SK-N-MC (cell line): ENCODE data around the gene DCLK2.
"Not testable (repeated sequence)": the region's sequence is repeated elsewhere in the genome, so short reads cannot be mapped to it uniquely, and the experiment has no call there.

ENCODE experiments used
- DNase-seq: peaks from one replicate; pipeline ENCODE4 v3.0.0-alpha.2; 2011; ENCODE audit warnings: low read depth, low spot score
- H3K27ac ChIP-seq: fragments of 200-600 bp; sonication (generic); 2 replicates; pipeline ENCODE4 v1.5.1; 2016; ENCODE audit warnings: mixed run types
- H3K36me3 ChIP-seq: fragments of 200-600 bp; sonication (generic); 2 replicates; pipeline ENCODE4 v1.6.1; 2017; ENCODE audit warnings: antibody characterized with exemption, low read length, mixed read lengths; ENCODE audit not compliant: insufficient read depth
- H3K4me3 ChIP-seq: fragments of 200-600 bp; sonication (generic); 2 replicates; pipeline ENCODE4 v1.5.1; 2016
- H3K9ac ChIP-seq: fragments of 200-600 bp; sonication (generic); 2 replicates; pipeline ENCODE4 v1.8.0; 2017; ENCODE audit warnings: mixed run types, mixed read lengths; ENCODE audit not compliant: insufficient read length
- H3K9me3 ChIP-seq: fragments of 200-600 bp; sonication (generic); 2 replicates; pipeline ENCODE4 v1.6.1; 2017; ENCODE audit warnings: low read depth, mild to moderate bottlenecking, antibody characterized with exemption, low read length, moderate library complexity, mixed read lengths
- EZH2 ChIP-seq: fragments of 200-600 bp; sonication (generic); IDR thresholded peaks from one replicate; pipeline ENCODE4 v1.6.1; 2017; ENCODE audit warnings: antibody characterized with exemption
- FOXP2 ChIP-seq: optimal IDR thresholded peaks from 2 replicates; pipeline ENCODE3; 2011; ENCODE audit warnings: mild to moderate bottlenecking, moderate library complexity; ENCODE audit not compliant: insufficient read depth; ENCODE audit errors: extremely low read length, control extremely low read depth
- POLR2AphosphoS5 ChIP-seq: IDR thresholded peaks from 2 replicates; pipeline ENCODE4 v1.6.1; 2012; ENCODE audit warnings: mild to moderate bottlenecking, low read depth, low read length, borderline replicate concordance

Gene DCLK2

GRCh38 chr4:150178161-150178560 is 99.9 kb downstream of the DCLK2 start:
- H3K27ac ChIP-seq: no peak overlapping the region
- TF ChIP-seq POLR2AphosphoS5: no peak
- no peak for TF ChIP-seq FOXP2
- TF ChIP-seq EZH2: no peak
- DNase-seq: no peak
- H3K9ac ChIP-seq: no peak overlapping the region
- no peaks in the 10 kb centered on the region for H3K9me3 ChIP-seq
- no peak overlapping the region for H3K4me3 ChIP-seq
- H3K36me3 ChIP-seq: no peaks in the 10 kb centered on the region

- no peaks in the 10 kb centered on the region for H3K36me3 ChIP-seq
- H3K4me3 ChIP-seq: no peak overlapping the region
- DNase-seq: no peak
- no peak for TF ChIP-seq FOXP2
- TF ChIP-seq EZH2: no peak
- TF ChIP-seq POLR2AphosphoS5: no peak
- no peak overlapping the region for H3K27ac ChIP-seq
- H3K9me3 ChIP-seq: no peaks in the 10 kb centered on the region
- H3K9ac ChIP-seq: no peak overlapping the region
Observed at GRCh38 chr4:150181536-150181935, 103.3 kb downstream of the DCLK2 start.

- no peak for DNase-seq
- no peaks in the 10 kb centered on the region for H3K9me3 ChIP-seq
- no peaks in the 10 kb centered on the region for H3K36me3 ChIP-seq
- H3K9ac ChIP-seq: no peak overlapping the region
- no peak for TF ChIP-seq POLR2AphosphoS5
- no peak for TF ChIP-seq FOXP2
- TF ChIP-seq EZH2: no peak
- H3K4me3 ChIP-seq: no peak overlapping the region
- H3K27ac ChIP-seq: no peak overlapping the region
Observed at GRCh38 chr4:150182794-150183193, 104.5 kb downstream of the DCLK2 start.

- not testable (repeated sequence) for H3K9me3 ChIP-seq, H3K36me3 ChIP-seq, H3K9ac ChIP-seq, DNase-seq, H3K4me3 ChIP-seq, H3K27ac ChIP-seq
Observed at GRCh38 chr4:150185033-150185432, 106.8 kb downstream of the DCLK2 start.

GRCh38 chr4:150192986-150193385 is 114.7 kb downstream of the DCLK2 start:
- Histone ChIP-seq H3K36me3 (no peaks in the 10 kb centered on the region), H3K9ac (no peak overlapping the region), H3K4me3 (no peak overlapping the region), H3K9me3 (no peaks in the 10 kb centered on the region), H3K27ac (no peak overlapping the region)
- no peak for DNase-seq
- TF ChIP-seq FOXP2 (no peak), EZH2 (no peak), POLR2AphosphoS5 (no peak)

GRCh38 chr4:150197256-150197655 is 119.0 kb downstream of the DCLK2 start:
- not testable (repeated sequence) for H3K9ac ChIP-seq, H3K9me3 ChIP-seq, H3K4me3 ChIP-seq, H3K27ac ChIP-seq, H3K36me3 ChIP-seq, DNase-seq

- no peak for DNase-seq
- no peak overlapping the region for H3K27ac ChIP-seq
- H3K36me3 ChIP-seq: no peaks in the 10 kb centered on the region
- H3K9ac ChIP-seq: no peak overlapping the region
- TF ChIP-seq POLR2AphosphoS5 (no peak), EZH2 (no peak), FOXP2 (no peak)
- H3K9me3 ChIP-seq: no peaks in the 10 kb centered on the region
- H3K4me3 ChIP-seq: no peak overlapping the region
Observed at GRCh38 chr4:150199056-150199455, 120.8 kb downstream of the DCLK2 start.

- no peak for DNase-seq
- Histone ChIP-seq H3K9ac (no peak overlapping the region), H3K9me3 (no peaks in the 10 kb centered on the region), H3K36me3 (no peaks in the 10 kb centered on the region), H3K4me3 (no peak overlapping the region), H3K27ac (no peak overlapping the region)
- no peak for TF ChIP-seq EZH2
- TF ChIP-seq POLR2AphosphoS5: no peak
- TF ChIP-seq FOXP2: no peak
Observed at GRCh38 chr4:150205016-150205415, 126.8 kb downstream of the DCLK2 start.

- no peak for DNase-seq
- TF ChIP-seq POLR2AphosphoS5 (no peak), FOXP2 (no peak), EZH2 (no peak)
- Histone ChIP-seq H3K4me3 (no peak overlapping the region), H3K9me3 (no peaks in the 10 kb centered on the region), H3K36me3 (no peaks in the 10 kb centered on the region), H3K27ac (no peak overlapping the region), H3K9ac (no peak overlapping the region)
Observed at GRCh38 chr4:150206265-150206664, 128.0 kb downstream of the DCLK2 start.
